ENCODE measurements around the gene ARID3A. TPM values are rescaled to one million over a fixed set of nuclear protein-coding genes. Genes with fewer than 3 reads are reported as not detected.
A peak's percentile ranks its signal among the peaks of the same experiment; 100 is the strongest.

ARID3A gene
- total RNA-seq, 1 donor from 2014 or later = 83.0 TPM

- H3K9me3 Mint-ChIP-seq = no peaks in the 10 kb centered on the region
- H3K27ac Mint-ChIP-seq = peak overlapping the region; percentile 56
- no peak for TF ChIP-seq CTCF (conservative IDR thresholded peaks at IDR 0.05)
- peak overlapping the region; percentile 51 for H3K4me3 Mint-ChIP-seq
- peaks cover 22% of the 10 kb centered on the region for H3K36me3 Mint-ChIP-seq
- H3K27me3 Mint-ChIP-seq = no peaks in the 10 kb centered on the region
- peaks cover 17% of the 10 kb centered on the region for H3K4me1 Mint-ChIP-seq (ENCODE audit: unreplicated experiment)
- DNase-seq (ENCODE audit: extremely low spot score, unreplicated experiment) = no peak
Observed at GRCh38 chr19:963486-963951, 37.7 kb downstream of the ARID3A start.

GRCh38 chr19:964116-964520 is 38.3 kb downstream of the ARID3A start:
- Mint-ChIP-seq H3K27me3 (no peaks in the 10 kb centered on the region), H3K9me3 (no peaks in the 10 kb centered on the region), H3K27ac (no peak overlapping the region), H3K4me1 (ENCODE audit: unreplicated experiment) (peaks cover 13% of the 10 kb centered on the region), H3K4me3 (no peak overlapping the region), H3K36me3 (peaks cover 19% of the 10 kb centered on the region)
- no peak for TF ChIP-seq CTCF (conservative IDR thresholded peaks at IDR 0.05)
- no peak for DNase-seq (ENCODE audit: extremely low spot score, unreplicated experiment)

DNA sequence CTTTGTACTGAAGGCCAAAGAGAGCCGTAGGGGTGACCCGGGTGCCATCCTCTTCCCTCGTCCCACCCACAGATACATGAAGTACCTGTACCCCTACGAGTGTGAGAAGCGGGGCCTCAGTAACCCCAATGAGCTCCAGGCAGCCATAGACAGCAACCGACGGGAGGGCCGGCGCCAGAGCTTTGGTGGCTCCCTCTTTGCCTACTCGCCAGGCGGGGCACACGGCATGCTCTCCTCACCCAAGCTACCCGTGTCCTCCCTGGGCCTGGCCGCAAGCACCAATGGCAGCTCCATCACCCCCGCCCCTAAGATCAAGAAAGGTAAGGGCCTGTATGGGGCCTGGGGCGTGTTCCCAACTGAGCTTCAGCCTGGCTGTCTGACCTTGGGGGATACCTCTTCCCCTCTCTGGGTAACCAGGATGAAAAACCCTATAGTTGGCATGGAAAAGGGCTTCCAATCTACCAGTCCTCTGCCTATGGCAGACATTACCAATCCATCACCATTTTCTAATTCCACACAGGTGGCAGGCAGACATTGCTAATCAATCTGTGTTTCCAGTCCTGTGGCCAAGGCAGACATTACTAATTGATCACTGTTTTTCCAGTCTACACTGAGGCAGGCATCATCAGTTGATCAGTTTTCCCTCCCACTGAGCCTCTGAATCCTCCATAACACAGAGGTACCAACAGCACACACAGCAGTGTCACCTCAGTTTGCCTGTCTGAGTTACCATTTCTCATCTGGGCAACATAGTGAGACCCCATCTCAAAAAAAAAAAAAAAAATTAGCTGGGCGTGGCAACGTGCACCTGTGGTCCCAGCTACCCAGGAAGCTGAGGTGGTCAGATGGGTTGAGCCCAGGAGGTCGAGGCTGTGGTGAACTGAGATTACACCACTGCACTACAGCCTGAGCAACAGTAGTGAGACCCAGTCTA is 39.2 kb downstream of the ARID3A start:
- no peak overlapping the region for H3K27ac Mint-ChIP-seq
- no peak for DNase-seq (ENCODE audit: extremely low spot score, unreplicated experiment)

DNA sequence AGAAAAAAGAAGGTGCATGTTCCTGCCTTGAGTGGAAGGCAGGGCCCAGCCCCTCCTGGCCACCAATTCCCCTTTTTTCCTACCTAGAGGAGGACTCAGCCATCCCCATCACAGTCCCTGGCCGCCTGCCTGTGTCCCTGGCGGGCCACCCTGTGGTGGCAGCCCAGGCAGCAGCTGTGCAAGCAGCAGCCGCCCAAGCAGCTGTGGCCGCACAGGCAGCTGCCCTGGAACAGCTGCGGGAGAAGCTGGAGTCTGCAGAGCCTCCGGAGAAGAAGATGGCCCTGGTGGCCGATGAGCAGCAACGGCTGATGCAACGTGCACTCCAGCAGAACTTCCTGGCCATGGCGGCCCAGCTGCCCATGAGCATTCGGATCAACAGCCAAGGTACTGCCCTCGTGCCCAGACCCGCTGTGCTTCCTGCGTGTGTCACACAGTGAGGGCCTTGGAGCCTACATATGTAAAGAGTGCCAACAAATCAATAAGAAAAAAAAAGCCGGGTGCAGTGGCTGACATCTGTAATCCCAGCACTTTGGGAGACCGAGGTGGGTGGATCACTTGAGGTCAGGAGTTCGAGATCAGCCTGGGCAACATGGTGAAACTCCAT is 40.8 kb downstream of the ARID3A start:
- peaks cover 21% of the 10 kb centered on the region for H3K36me3 Mint-ChIP-seq
- H3K4me3 Mint-ChIP-seq = no peak overlapping the region
- DNase-seq (ENCODE audit: extremely low spot score, unreplicated experiment) = no peak
- H3K4me1 Mint-ChIP-seq (ENCODE audit: unreplicated experiment) = peaks cover 9% of the 10 kb centered on the region
- H3K27ac Mint-ChIP-seq = no peak overlapping the region
- H3K27me3 Mint-ChIP-seq = no peaks in the 10 kb centered on the region
- TF ChIP-seq CTCF (conservative IDR thresholded peaks at IDR 0.05) = no peak
- H3K9me3 Mint-ChIP-seq = no peaks in the 10 kb centered on the region

More for the DNA sequence above, 39.2 kb downstream of the ARID3A start:
- Mint-ChIP-seq H3K4me3 (peak overlapping the region; percentile 28), H3K4me1 (ENCODE audit: unreplicated experiment) (peaks cover 9% of the 10 kb centered on the region), H3K36me3 (peaks cover 16% of the 10 kb centered on the region), H3K9me3 (no peaks in the 10 kb centered on the region), H3K27me3 (no peaks in the 10 kb centered on the region)
- TF ChIP-seq CTCF (conservative IDR thresholded peaks at IDR 0.05) = no peak

DNA sequence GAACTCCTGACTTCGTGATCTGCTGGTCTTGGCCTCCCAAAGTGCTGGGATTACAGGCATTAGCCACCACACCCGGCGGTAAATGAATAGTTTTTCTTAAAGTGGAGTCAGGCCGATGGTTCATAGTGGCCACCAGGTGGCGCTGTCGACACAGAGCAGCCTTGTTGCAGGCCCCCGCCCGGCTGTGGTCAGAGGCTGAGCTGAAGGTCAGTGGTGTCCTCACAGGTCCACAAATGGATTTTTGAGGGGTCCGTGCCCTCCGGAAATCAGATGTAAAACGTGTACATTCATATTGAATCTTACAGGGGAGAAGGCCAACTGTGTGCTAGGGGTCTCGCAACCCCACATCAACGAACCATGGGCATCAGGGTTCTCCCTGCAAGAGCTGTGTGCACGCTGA is 44.9 kb downstream of the ARID3A start:
- Mint-ChIP-seq H3K4me1 (ENCODE audit: unreplicated experiment) (no peaks in the 10 kb centered on the region), H3K4me3 (no peak overlapping the region), H3K27ac (peak overlapping the region; percentile 43), H3K36me3 (peaks cover 18% of the 10 kb centered on the region), H3K27me3 (no peaks in the 10 kb centered on the region), H3K9me3 (no peaks in the 10 kb centered on the region)
- peak; percentile 79 for TF ChIP-seq CTCF (conservative IDR thresholded peaks at IDR 0.05)
- no peak for DNase-seq (ENCODE audit: extremely low spot score, unreplicated experiment)

All from type B pancreatic cell (in vitro differentiated cells).